Spinal cord (tissue), 10 donors: ENCODE results near the gene SLC36A1. TPM values are rescaled to one million over a fixed set of nuclear protein-coding genes. Genes with fewer than 3 reads are reported as not detected.

Experiments used
- DNase-seq, 6 donors: peaks; one replicate each; pipeline versions ENCODE4 v3.0.0 to v3.0.0-alpha.2; 2013 to 2015; ENCODE audit warnings: low spot score in 6 of 6, low read depth in 4 of 6
- H3K27ac ChIP-seq: one replicate; pipeline ENCODE4 v1.5.1; 2013; ENCODE audit warnings: low read depth, low read length, control low read depth
- H3K27me3 ChIP-seq: one replicate; pipeline ENCODE4 v1.6.1; 2013; ENCODE audit warnings: low read length; ENCODE audit not compliant: control insufficient read depth, insufficient read depth
- H3K36me3 ChIP-seq: one replicate; pipeline ENCODE4 v1.6.1; 2013; ENCODE audit warnings: low read length; ENCODE audit not compliant: control insufficient read depth, insufficient read depth
- H3K4me1 ChIP-seq: one replicate; pipeline ENCODE4 v1.6.1; 2013; ENCODE audit warnings: low read length; ENCODE audit not compliant: control insufficient read depth, insufficient read depth
- H3K4me3 ChIP-seq: one replicate; pipeline ENCODE4 v1.5.1; 2013; ENCODE audit warnings: low read depth, low read length, control low read depth
- H3K9me3 ChIP-seq: one replicate; pipeline ENCODE4 v1.6.1; 2013; ENCODE audit warnings: low read length; ENCODE audit not compliant: control insufficient read depth, insufficient read depth
- whole genome bisulfite sequencing: methylation state at CpG from one replicate; pipeline ENCODE4 v1.1.5; 2013; ENCODE audit warnings: missing lambda C conversion rate; ENCODE audit not compliant: insufficient coverage; 5-methylcytosine and 5-hydroxymethylcytosine counted together
- polyA plus RNA-seq, 2 donors: library from polyadenylated mRNA; unstranded; fragments of 120-200 nt; gene quantifications; one replicate each; pipeline ENCODE4 v1.2.1, GENCODE V29; 2013; ENCODE audit not compliant: insufficient read length in 2 of 2
- total RNA-seq, 2 donors: library from RNA; depleted of rRNA in 1 of 2; stranded (reverse); fragments of 120-200 nt in 1 of 2; fragments of >200 nt in 1 of 2; gene quantifications; one replicate each; pipeline versions ENCODE4 v1.2.3 to v1.2.4, GENCODE V29; 2013 to 2014
- donor health status: healthy.

SLC36A1 gene
- total and polyA plus RNA-seq, 4 donors = 11.4 to 14.5 (median 13.9) TPM

- H3K4me1 ChIP-seq = no peaks in the 10 kb centered on the region
- no peaks in the 10 kb centered on the region for H3K9me3 ChIP-seq
- DNase-seq = no peak
- H3K27ac ChIP-seq = no peak overlapping the region
- H3K36me3 ChIP-seq = no peaks in the 10 kb centered on the region
- H3K27me3 ChIP-seq = no peaks in the 10 kb centered on the region
- WGBS = 97% methylated on average over 6 of the region's 8 CpGs
- no peak overlapping the region for H3K4me3 ChIP-seq
Measured at GRCh38 chr5:151517122-151517920, 69.9 kb downstream of the SLC36A1 start.

- Histone ChIP-seq H3K4me1 (no peaks in the 10 kb centered on the region), H3K27me3 (no peaks in the 10 kb centered on the region), H3K27ac (no peak overlapping the region), H3K4me3 (no peak overlapping the region), H3K36me3 (no peaks in the 10 kb centered on the region), H3K9me3 (no peaks in the 10 kb centered on the region)
- peak in 1 of 6 donors; percentile 7 for DNase-seq
- WGBS = 72% methylated on average over 3 of the region's 7 CpGs
Measured at GRCh38 chr5:151520294-151520693, 72.9 kb downstream of the SLC36A1 start.

- 94% methylated on average over 5 of the region's 5 CpGs for WGBS
- DNase-seq = no peak
- Histone ChIP-seq H3K27ac (no peak overlapping the region), H3K4me1 (no peaks in the 10 kb centered on the region), H3K4me3 (no peak overlapping the region), H3K27me3 (no peaks in the 10 kb centered on the region), H3K36me3 (no peaks in the 10 kb centered on the region), H3K9me3 (no peaks in the 10 kb centered on the region)
Measured at GRCh38 chr5:151522226-151522625, 74.8 kb downstream of the SLC36A1 start.

- no peak overlapping the region for H3K27ac ChIP-seq
- no peaks in the 10 kb centered on the region for H3K9me3 ChIP-seq
- no peak for DNase-seq
- H3K36me3 ChIP-seq = no peaks in the 10 kb centered on the region
- H3K4me3 ChIP-seq = no peak overlapping the region
- WGBS = 91% methylated on average over 1 of the region's 2 CpGs
- no peaks in the 10 kb centered on the region for H3K27me3 ChIP-seq
- no peaks in the 10 kb centered on the region for H3K4me1 ChIP-seq
Measured at GRCh38 chr5:151523335-151523734, 75.9 kb downstream of the SLC36A1 start.

GRCh38 chr5:151528153-151528552 is 80.8 kb downstream of the SLC36A1 start:
- Histone ChIP-seq H3K9me3 (no peaks in the 10 kb centered on the region), H3K36me3 (peaks cover 5% of the 10 kb centered on the region), H3K27ac (no peak overlapping the region), H3K27me3 (no peaks in the 10 kb centered on the region), H3K4me3 (no peak overlapping the region), H3K4me1 (no peaks in the 10 kb centered on the region)
- DNase-seq = no peak
- WGBS = 56% methylated on average over 2 of the region's 2 CpGs

- Histone ChIP-seq H3K9me3 (no peaks in the 10 kb centered on the region), H3K4me3 (no peak overlapping the region), H3K27ac (no peak overlapping the region), H3K27me3 (no peaks in the 10 kb centered on the region), H3K36me3 (peaks cover 5% of the 10 kb centered on the region), H3K4me1 (no peaks in the 10 kb centered on the region)
- WGBS = 89% methylated on average over 6 of the region's 7 CpGs
- DNase-seq = no peak
Measured at GRCh38 chr5:151528996-151529395, 81.6 kb downstream of the SLC36A1 start.

- WGBS = 92% methylated on average over 30 of the region's 30 CpGs
Measured at GRCh38 chr5:151531581-151531980, 84.2 kb downstream of the SLC36A1 start.

GRCh38 chr5:151532416-151532815 is 85.0 kb downstream of the SLC36A1 start:
- Histone ChIP-seq H3K27ac (peak overlapping the region; percentile 3), H3K9me3 (no peaks in the 10 kb centered on the region), H3K4me1 (no peaks in the 10 kb centered on the region), H3K4me3 (no peak overlapping the region), H3K27me3 (no peaks in the 10 kb centered on the region), H3K36me3 (peaks cover 5% of the 10 kb centered on the region)
- peak in 1 of 6 donors; percentile 64 for DNase-seq
- no CpG with 5 or more reads among the region's 4 CpGs for WGBS

More at GRCh38 chr5:151531581-151531980, 84.2 kb downstream of the SLC36A1 start:
- Histone ChIP-seq H3K4me1 (no peaks in the 10 kb centered on the region), H3K36me3 (peaks cover 5% of the 10 kb centered on the region), H3K9me3 (no peaks in the 10 kb centered on the region), H3K4me3 (no peak overlapping the region), H3K27me3 (no peaks in the 10 kb centered on the region), H3K27ac (peak overlapping the region; percentile 4)
- DNase-seq = no peak

- Histone ChIP-seq H3K9me3 (no peaks in the 10 kb centered on the region), H3K4me1 (no peaks in the 10 kb centered on the region), H3K27me3 (no peaks in the 10 kb centered on the region), H3K27ac (no peak overlapping the region), H3K4me3 (no peak overlapping the region), H3K36me3 (peaks cover 5% of the 10 kb centered on the region)
- peak in 3 of 6 donors; percentile 20 to 76 (median 23) for DNase-seq
- 39% methylated on average over 7 of the region's 11 CpGs for WGBS
Measured at GRCh38 chr5:151534350-151534749, 86.9 kb downstream of the SLC36A1 start.

GRCh38 chr5:151537044-151537443 is 89.6 kb downstream of the SLC36A1 start:
- H3K27me3 ChIP-seq = no peaks in the 10 kb centered on the region
- WGBS = 91% methylated on average over 3 of the region's 4 CpGs
- no peak overlapping the region for H3K27ac ChIP-seq
- H3K4me1 ChIP-seq = no peaks in the 10 kb centered on the region
- DNase-seq = no peak
- H3K4me3 ChIP-seq = no peak overlapping the region
- no peaks in the 10 kb centered on the region for H3K36me3 ChIP-seq
- no peaks in the 10 kb centered on the region for H3K9me3 ChIP-seq
